H1 (cell line): ENCODE data around the gene RBMS1. TPM values are rescaled to one million over a fixed set of nuclear protein-coding genes. Genes with fewer than 3 reads are reported as not detected.

Experiments used
- CTCF ChIA-PET: fragments of 300-600 bp; sonication (Branson Sonifier 250); formaldehyde crosslinking; loops from one replicate; lab custom pipeline; 2021; ENCODE audit not compliant: partially characterized antibody; lab: Charles Lee
- POLR2A ChIA-PET: fragments of 300-600 bp; sonication (Branson Sonifier 250); formaldehyde crosslinking; loops from one replicate; lab custom pipeline; 2021; ENCODE audit warnings: inconsistent platforms; ENCODE audit not compliant: partially characterized antibody; lab: Charles Lee
- DNase-seq, 2 experiments: peaks; one replicate each; pipeline versions ENCODE4 v3.0.0 to v3.0.0-alpha.2; 2010 to 2022; ENCODE audit warnings: low spot score in 2 of 2, low read depth in 1 of 2, mixed read lengths in 1 of 2
- FAIRE-seq: peaks from 2 replicates; lab custom pipeline; 2011; peaks lifted over from hg19 to GRCh38; lab: Jason Lieb, UNC
- H2AFZ ChIP-seq: 2 replicates; pipeline ENCODE4 v1.8.1; 2012; ENCODE audit warnings: low read length, inconsistent platforms
- H2AK5ac ChIP-seq: 2 replicates; pipeline ENCODE4 v1.6.1; 2013; ENCODE audit warnings: low read depth, low read length
- H2BK120ac ChIP-seq: replicated peaks from 2 replicates; pipeline ENCODE3; 2013; ENCODE audit warnings: low read depth, low read length, inconsistent platforms
- H2BK12ac ChIP-seq: 2 replicates; pipeline ENCODE4 v1.6.1; 2013; ENCODE audit warnings: low read depth, low read length
- H2BK15ac ChIP-seq: 2 replicates; pipeline ENCODE4 v1.6.1; 2013; ENCODE audit warnings: low read length
- H2BK20ac ChIP-seq: 2 replicates; pipeline ENCODE4 v1.6.1; 2013; ENCODE audit warnings: low read length
- H2BK5ac ChIP-seq: 2 replicates; pipeline ENCODE4 v1.6.1; 2013; ENCODE audit warnings: low read depth, low read length
- H3K14ac ChIP-seq: 2 replicates; pipeline ENCODE4 v1.6.1; 2013; ENCODE audit warnings: inconsistent platforms; ENCODE audit not compliant: insufficient read length
- H3K18ac ChIP-seq: 2 replicates; pipeline ENCODE4 v1.6.1; 2013; ENCODE audit warnings: low read length; ENCODE audit errors: extremely low read depth
- H3K23ac ChIP-seq: 2 replicates; pipeline ENCODE4 v1.6.1; 2013; ENCODE audit warnings: inconsistent platforms; ENCODE audit not compliant: insufficient read length
- H3K23me2 ChIP-seq: 2 replicates; pipeline ENCODE4 v1.6.1; 2013; ENCODE audit warnings: low read depth, low read length
- H3K27ac ChIP-seq: 2 replicates; pipeline ENCODE4 v1.6.1; 2011; ENCODE audit warnings: low read depth, low read length, inconsistent platforms
- H3K27me3 ChIP-seq, 4 experiments: replicated peaks in 1 of 4; 1 replicate in 1 of 4; 2 replicates in 3 of 4; pipeline versions ENCODE4 v1.6.1 to v1.8.1; 2011 to 2013; ENCODE audit warnings: low read length in 3 of 4, mild to moderate bottlenecking in 3 of 4, inconsistent platforms in 2 of 4, mixed read lengths in 2 of 4, moderate library complexity in 1 of 4; ENCODE audit not compliant: control insufficient read depth in 3 of 4, insufficient read depth in 3 of 4; ENCODE audit errors: extremely low read depth in 1 of 4
- H3K36me3 ChIP-seq, 4 experiments: 2 replicates each; pipeline versions ENCODE4 v1.6.1 to v1.8.1; 2011 to 2013; ENCODE audit warnings: mild to moderate bottlenecking in 4 of 4, low read length in 3 of 4, moderate library complexity in 2 of 4, control low read depth in 1 of 4, inconsistent platforms in 1 of 4; ENCODE audit not compliant: insufficient read depth in 4 of 4, control insufficient read depth in 2 of 4
- H3K4ac ChIP-seq: replicated peaks from 2 replicates; pipeline ENCODE3; 2013; ENCODE audit warnings: low read length, low read depth, mixed read lengths, inconsistent platforms; ENCODE audit not compliant: insufficient read length
- H3K4me1 ChIP-seq, 4 experiments: replicated peaks in 1 of 4; 1 replicate in 1 of 4; 2 replicates in 3 of 4; pipeline versions ENCODE4 v1.6.1 to v1.8.1; 2011 to 2013; ENCODE audit warnings: low read length in 3 of 4, inconsistent platforms in 2 of 4, mixed read lengths in 1 of 4; ENCODE audit not compliant: insufficient read depth in 4 of 4, control insufficient read depth in 3 of 4
- H3K4me2 ChIP-seq, 2 experiments: 2 replicates each; pipeline versions ENCODE4 v1.6.1 to v1.8.1; 2011 to 2013; ENCODE audit warnings: low read depth in 2 of 2, low read length in 2 of 2, control low read depth in 1 of 2, inconsistent platforms in 1 of 2, mild to moderate bottlenecking in 1 of 2; ENCODE audit not compliant: insufficient read depth in 1 of 2
- H3K4me3 ChIP-seq, 4 experiments: fragments of 200-600, 300-600 bp in 1 of 4; sonication (generic), shearing (Covaris generic), sonication (Bioruptor Twin) in 1 of 4; 2 replicates each; pipeline versions ENCODE4 v1.5.1 to v1.8.1; 2011 to 2016; ENCODE audit warnings: low read length in 4 of 4, low read depth in 3 of 4, control low read depth in 2 of 4, inconsistent platforms in 2 of 4, mild to moderate bottlenecking in 2 of 4, mixed read lengths in 1 of 4, moderate library complexity in 1 of 4; ENCODE audit not compliant: insufficient read depth in 2 of 4; ENCODE audit errors: extremely low read depth in 1 of 4
- H3K56ac ChIP-seq: replicated peaks from 2 replicates; pipeline ENCODE3; 2013; ENCODE audit warnings: low read depth, mild to moderate bottlenecking, mixed read lengths, low read length, inconsistent platforms; ENCODE audit not compliant: insufficient read length
- H3K79me1 ChIP-seq: 2 replicates; pipeline ENCODE4 v1.6.1; 2013; ENCODE audit warnings: low read depth, low read length, control low read depth
- H3K79me2 ChIP-seq, 2 experiments: 2 replicates each; pipeline versions ENCODE4 v1.6.1 to v1.8.1; 2012 to 2013; ENCODE audit warnings: low read length in 2 of 2, mild to moderate bottlenecking in 2 of 2, inconsistent platforms in 1 of 2; ENCODE audit not compliant: insufficient read depth in 2 of 2, control insufficient read depth in 1 of 2
- H3K9ac ChIP-seq, 4 experiments: replicated peaks in 1 of 4; 1 replicate in 1 of 4; 2 replicates in 3 of 4; pipeline versions ENCODE4 v1.6.1 to v1.8.1; 2011 to 2013; ENCODE audit warnings: low read depth in 3 of 4, low read length in 3 of 4, control low read depth in 2 of 4, mild to moderate bottlenecking in 2 of 4, moderate library complexity in 2 of 4, inconsistent platforms in 1 of 4; ENCODE audit errors: extremely low read depth in 1 of 4
- H3K9me3 ChIP-seq, 2 experiments: 2 replicates each; pipeline versions ENCODE4 v1.6.1 to v1.8.1; 2012 to 2013; ENCODE audit warnings: mild to moderate bottlenecking in 2 of 2, moderate library complexity in 2 of 2, control low read depth in 1 of 2, inconsistent platforms in 1 of 2, low read depth in 1 of 2, low read length in 1 of 2, mixed read lengths in 1 of 2; ENCODE audit not compliant: insufficient read depth in 2 of 2
- H4K20me1 ChIP-seq, 2 experiments: replicated peaks in 1 of 2; 2 replicates each; pipeline versions ENCODE3 to v1.8.1; 2011 to 2013; ENCODE audit warnings: inconsistent platforms in 2 of 2, low read length in 2 of 2, mild to moderate bottlenecking in 1 of 2; ENCODE audit not compliant: insufficient read depth in 2 of 2, control insufficient read depth in 1 of 2
- H4K5ac ChIP-seq: 2 replicates; pipeline ENCODE4 v1.6.1; 2013; ENCODE audit warnings: low read length, low read depth, mixed read lengths, inconsistent platforms; ENCODE audit not compliant: insufficient read length
- H4K8ac ChIP-seq: 2 replicates; pipeline ENCODE4 v1.8.0; 2013; ENCODE audit warnings: mild to moderate bottlenecking, moderate library complexity, low read length, inconsistent platforms; ENCODE audit not compliant: insufficient read depth; ENCODE audit errors: extremely low read depth
- H4K91ac ChIP-seq: replicated peaks from 2 replicates; pipeline ENCODE3; 2013; ENCODE audit warnings: low read length, mixed read lengths, inconsistent platforms; ENCODE audit not compliant: insufficient read length
- CBX8 ChIP-seq: fragments of 300-800, 300-1000 bp; sonication (generic); IDR thresholded peaks from 2 replicates; pipeline ENCODE4 v1.7.1; 2016; ENCODE audit warnings: low read depth, low read length, borderline replicate concordance
- EZH2 ChIP-seq: fragments of 200-600 bp; sonication (generic); IDR thresholded peaks from 2 replicates; pipeline ENCODE4 v1.7.1; 2012; ENCODE audit warnings: low read depth, mild to moderate bottlenecking, moderate library complexity, low read length, inconsistent platforms; ENCODE audit not compliant: severe bottlenecking
- HDAC2 ChIP-seq, 2 experiments: fragments of 300-600 bp in 1 of 2; sonication (generic) in 1 of 2; IDR thresholded peaks; 2 replicates each; pipeline ENCODE4 v1.6.1; 2011 to 2012; ENCODE audit warnings: low read depth in 2 of 2, low read length in 2 of 2, mild to moderate bottlenecking in 2 of 2, moderate library complexity in 2 of 2, borderline replicate concordance in 1 of 2, inconsistent platforms in 1 of 2
- JUN ChIP-seq: IDR thresholded peaks from 2 replicates; pipeline ENCODE4 v1.6.1; 2011; ENCODE audit warnings: low read depth, mild to moderate bottlenecking, improper control_type of control experiment, low read length
- KDM1A ChIP-seq: fragments of 200-600, 300-600 bp; sonication (generic); IDR thresholded peaks from 2 replicates; pipeline ENCODE4 v1.7.1; 2016; ENCODE audit warnings: mild to moderate bottlenecking, low read length, borderline replicate concordance
- MAX ChIP-seq: IDR thresholded peaks from 2 replicates; pipeline ENCODE4 v1.6.1; 2012; ENCODE audit warnings: inconsistent platforms
- RXRA ChIP-seq: IDR thresholded peaks from 2 replicates; pipeline ENCODE4 v1.6.1; 2011; ENCODE audit warnings: low read depth, mild to moderate bottlenecking, low read length, moderate library complexity; ENCODE audit not compliant: insufficient read depth
- SP2 ChIP-seq: IDR thresholded peaks from 2 replicates; pipeline ENCODE4 v1.6.1; 2012; ENCODE audit warnings: mild to moderate bottlenecking, low read length, inconsistent platforms
- SRF ChIP-seq: IDR thresholded peaks from 2 replicates; pipeline ENCODE4 v1.6.1; 2011; ENCODE audit warnings: mild to moderate bottlenecking, low read depth, low read length, moderate library complexity
- WGBS, 2 experiments: shearing (Covaris generic) in 1 of 2; methylation state at CpG; one replicate each; pipeline versions ENCODE4 v1.1.6 to v1.1.7; 2013 to 2015; ENCODE audit warnings: low lambda C conversion rate in 2 of 2, mixed read lengths in 2 of 2, inconsistent platforms in 1 of 2, low coverage in 1 of 2, missing lambda C conversion rate in 1 of 2; ENCODE audit not compliant: insufficient replicate concordance in 2 of 2, insufficient coverage in 1 of 2, insufficient read length in 1 of 2; ENCODE audit errors: extremely low coverage in 1 of 2, missing lambda C conversion rate in 1 of 2; 5-methylcytosine and 5-hydroxymethylcytosine counted together
- polyA plus RNA-seq, 7 experiments: library from polyadenylated mRNA; depleted of rRNA in 3 of 7; stranded (reverse) in 5 of 7; unstranded in 2 of 7; fragments of >200 nt in 5 of 7; fragments of 200-250 nt in 2 of 7; gene quantifications; 1 replicate in 5 of 7; 2 replicates in 1 of 7; 4 replicates in 1 of 7; pipeline versions ENCODE4 v1.2.1 to v1.2.3, GENCODE V29; 2011 to 2013; ENCODE audit warnings: missing spikeins in 2 of 7, mixed read lengths in 2 of 7
- total RNA-seq: library from RNA; stranded (reverse); fragmentation: NEBNext Ultra II Directional; extraction: Animal tissue kit (Norgen Biotek cat#: 25700); gene quantifications from 2 replicates; pipeline ENCODE4 v1.2.1, GENCODE V29; 2021

Gene RBMS1
- total and polyA plus RNA-seq, 2 of the 8 experiments (the other 6 are each of a cell fraction or from before 2014, with no cell fraction given) = 53.7 to 60.0 TPM

GRCh38 chr2:160399880-160400279 is 93.7 kb downstream of the RBMS1 start:
- Histone ChIP-seq H4K91ac (no peak overlapping the region), H3K9ac (no peak overlapping the region), H4K20me1 (peaks cover 15 to 25% of the 10 kb centered on the region in 2 experiments), H4K5ac (no peak overlapping the region), H3K27me3 (peaks cover 5 to 13% (median 8%) of the 10 kb centered on the region in 4 experiments; a peak in 6 of 7 replicates), H3K18ac (no peak overlapping the region), H2BK5ac (no peak overlapping the region), H3K79me2 (peaks cover 0 to 87% of the 10 kb centered on the region in 2 experiments; a peak in 3 of 4 replicates), H2BK120ac (no peak overlapping the region), H2AFZ (no peak overlapping the region), H2AK5ac (no peak overlapping the region), H3K79me1 (peaks cover 8% of the 10 kb centered on the region), H3K14ac (no peak overlapping the region), H3K23ac (no peak overlapping the region), H3K23me2 (peaks cover 3% of the 10 kb centered on the region; the same call in 1 of the 2 replicates), H3K4me1 (peaks cover 1 to 18% (median 9%) of the 10 kb centered on the region in 4 experiments; a peak in 6 of 7 replicates)
- FAIRE-seq = no peak
- TF ChIP-seq SRF = no peak
- no peak for TF ChIP-seq MAX
- TF ChIP-seq CBX8 = no peak
- no peak for TF ChIP-seq HDAC2 (IDR thresholded peaks at IDR 0.05; ENCODE audit: borderline replicate concordance in 1 of 2, low read depth in 2 of 2, low read length in 2 of 2)
- no peak for TF ChIP-seq EZH2
- no peak for TF ChIP-seq RXRA
- TF ChIP-seq SP2 = no peak
- TF ChIP-seq JUN = no peak
- TF ChIP-seq KDM1A = no peak
- TF ChIP-seq, all 59 proteins: peak for 0
- Histone ChIP-seq H3K4ac (no peak overlapping the region), H2BK12ac (no peak overlapping the region), H3K56ac (no peak overlapping the region), H3K36me3 (no peaks in the 10 kb centered on the region), H2BK20ac (no peak overlapping the region), H3K27ac (no peak overlapping the region), H3K9me3 (no peaks in the 10 kb centered on the region), H3K4me2 (no peak overlapping the region), H4K8ac (no peak overlapping the region), H3K4me3 (no peak overlapping the region; a peak in 1 of 8 replicates), H2BK15ac (no peak overlapping the region)
- DNase-seq = no peak
- POLR2A ChIA-PET = interaction anchor here (0.7 to 1.2 kb wide), 2 partner anchors 9 to 22 kb away, joined by 3 read pairs; no protein-coding TSS in a partner anchor
- WGBS, 2 experiments = 85% methylated on average over 1 of the region's 1 CpG; no CpG with 5 or more reads in 1 of the 2 experiments
- CTCF ChIA-PET = interaction anchor here (1.2 to 1.9 kb wide), 2 partner anchors 96 to 570 kb away, joined by 3 to 6 read pairs; no protein-coding TSS in a partner anchor
